Activated CD4-positive, alpha-beta T cell treated with anti-CD3 and anti-CD28 coated beads, Interleukin-2, amount 50 U/mL, for 1 hour (primary cell): Measurements from ENCODE around the gene ART3.

Experiments used
- DNase-seq: peaks from one replicate; pipeline ENCODE4 v3.0.0-alpha.2; 2020

ART3 gene

GRCh38 chr4:76153356-76153755 lies 78.8 kb downstream of the ART3 start:
- DNase-seq = no peak

- no peak for DNase-seq
These were observed 81.5 kb downstream of the ART3 start for GRCh38 chr4:76155979-76156378.

DNA sequence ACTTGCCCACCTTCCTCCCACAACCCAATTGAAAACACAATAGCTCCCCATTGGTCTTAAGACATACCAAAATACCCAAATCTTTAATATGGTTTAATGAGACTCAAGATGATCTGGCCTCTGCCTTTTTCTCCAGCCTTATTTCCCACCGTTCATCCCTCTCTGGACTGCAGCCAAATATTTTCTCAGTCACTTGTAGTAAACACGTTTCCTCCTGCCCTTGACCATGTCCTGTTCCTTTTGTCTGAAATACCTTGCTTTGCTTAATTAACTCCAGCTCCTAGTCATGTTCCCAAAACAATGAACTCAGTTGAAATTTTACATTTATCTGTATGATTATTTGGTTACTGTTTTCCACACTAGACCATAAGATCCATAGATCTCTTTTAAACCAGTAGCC lies 82.1 kb downstream of the ART3 start:
- DNase-seq = no peak

GRCh38 chr4:76160355-76160754 lies 85.8 kb downstream of the ART3 start:
- DNase-seq = no peak
